D721Med (cell line): ENCODE data around the gene SNX24.

Experiments used
- DNase-seq: peaks from one replicate; pipeline ENCODE4 v3.0.0; 2011; ENCODE audit warnings: low spot score; ENCODE audit not compliant: insufficient read length
- FAIRE-seq: peaks from 2 replicates; lab custom pipeline; 2011; peaks lifted over from hg19 to GRCh38; lab: Jason Lieb, UNC
- CTCF ChIP-seq: IDR thresholded peaks from 2 replicates; pipeline ENCODE4 v1.5.1; 2012; ENCODE audit warnings: mild to moderate bottlenecking, control low read depth; ENCODE audit not compliant: insufficient read depth; ENCODE audit errors: missing control alignments

Gene SNX24

DNA sequence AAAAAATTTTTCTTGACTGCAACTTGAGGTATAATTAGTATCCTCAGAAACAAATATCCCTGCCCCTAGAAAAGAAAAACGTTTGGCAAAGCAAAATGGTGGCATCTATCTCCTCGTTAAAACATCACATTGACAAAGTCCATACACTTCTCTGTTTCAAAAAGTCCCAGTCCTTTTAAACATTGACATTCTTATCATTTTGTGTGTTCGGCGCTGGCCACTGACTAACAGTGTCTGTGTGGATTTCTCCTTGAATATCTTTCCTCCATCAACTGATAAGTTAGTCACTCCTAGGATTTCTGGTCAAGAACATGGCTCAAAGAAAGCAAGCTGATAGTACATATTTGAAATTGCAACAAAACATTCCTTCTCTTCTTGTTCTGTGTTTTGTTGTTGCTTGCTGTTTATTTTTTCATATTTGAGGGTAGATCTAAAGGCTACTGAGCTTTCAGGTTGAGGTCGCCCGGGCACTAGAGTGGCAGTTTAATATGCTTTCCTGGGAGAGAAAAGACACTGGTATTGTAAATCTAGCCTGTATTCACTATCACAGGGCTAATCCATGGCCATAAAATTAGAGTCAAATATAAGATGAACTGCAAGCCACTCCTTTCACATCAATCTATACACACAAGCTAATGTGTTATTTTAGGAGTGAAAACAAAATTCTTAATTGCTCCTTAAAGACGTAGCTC is 199.7 kb downstream of the SNX24 start:
- no peak for FAIRE-seq
- no peak for DNase-seq

GRCh38 chr5:123046222-123046621 is 200.8 kb downstream of the SNX24 start:
- FAIRE-seq (no peak), DNase-seq (no peak)
- TF ChIP-seq CTCF = no peak

More for the DNA sequence above, 199.7 kb downstream of the SNX24 start:
- TF ChIP-seq CTCF = no peak

DNA sequence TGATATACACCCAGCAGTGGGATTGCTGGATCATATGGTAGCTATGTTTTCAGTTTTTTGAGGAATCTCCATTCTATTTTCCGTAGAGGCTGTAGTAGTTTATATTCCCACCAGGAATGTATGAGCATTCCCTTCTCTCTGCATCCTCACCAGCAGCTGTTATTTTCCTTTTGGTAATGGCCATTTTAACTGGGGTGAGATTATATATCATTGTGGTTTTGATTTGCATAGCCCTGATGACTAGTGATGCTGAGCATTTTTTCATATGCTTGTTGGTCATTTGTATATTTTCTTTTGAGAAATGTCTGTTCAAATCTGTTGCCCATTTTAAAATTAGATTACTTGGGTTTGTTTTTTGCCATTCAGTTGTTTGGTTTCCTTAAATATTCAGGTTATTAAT is 202.3 kb downstream of the SNX24 start:
- FAIRE-seq (no peak), DNase-seq (no peak)
- no peak for TF ChIP-seq CTCF

GRCh38 chr5:123051206-123051605 is 205.8 kb downstream of the SNX24 start:
- DNase-seq (no peak), FAIRE-seq (no peak)
- TF ChIP-seq CTCF = no peak
